Neural progenitor cell (in vitro differentiated cells): Measurements from ENCODE around the gene TNK2. TPM values are rescaled to one million over a fixed set of nuclear protein-coding genes. Genes with fewer than 3 reads are reported as not detected.
"Not testable (repeated sequence)": the region's sequence is repeated elsewhere in the genome, so short reads cannot be mapped to it uniquely, and the experiment has no call there.

Experiments
- DNase-seq: peaks from one replicate; pipeline ENCODE4 v3.0.0-alpha.2; 2016; ENCODE audit warnings: low spot score
- H2AFZ ChIP-seq: fragments of 200-600 bp; sonication (generic); replicated peaks from 2 replicates; pipeline ENCODE4 v1.6.1; 2016; ENCODE audit warnings: antibody characterized with exemption
- H3F3A ChIP-seq: fragments of 200-600 bp; sonication (generic); 2 replicates; pipeline ENCODE4 v1.6.1; 2016; ENCODE audit warnings: antibody characterized with exemption, low read depth
- H3K27ac ChIP-seq: fragments of 200-600 bp; sonication (generic); 2 replicates; pipeline ENCODE4 v1.5.1; 2016; ENCODE audit warnings: mild to moderate bottlenecking
- H3K27me3 ChIP-seq: fragments of 200-600 bp; sonication (generic); 2 replicates; pipeline ENCODE4 v1.6.1; 2016; ENCODE audit warnings: mild to moderate bottlenecking, moderate library complexity
- H3K36me3 ChIP-seq: fragments of 200-600 bp; sonication (generic); 2 replicates; pipeline ENCODE4 v1.5.1; 2016
- H3K4me1 ChIP-seq: fragments of 200-600 bp; sonication (generic); 2 replicates; pipeline ENCODE4 v1.6.1; 2016; ENCODE audit warnings: mixed run types
- H3K4me2 ChIP-seq: fragments of 200-600 bp; sonication (generic); 2 replicates; pipeline ENCODE4 v1.6.1; 2016
- H3K4me3 ChIP-seq: fragments of 200-600 bp; sonication (generic); 2 replicates; pipeline ENCODE4 v1.5.1; 2016
- H3K79me2 ChIP-seq: fragments of 200-600 bp; sonication (generic); 2 replicates; pipeline ENCODE4 v1.6.1; 2016; ENCODE audit warnings: low read depth
- H3K9ac ChIP-seq: fragments of 200-600 bp; sonication (generic); 2 replicates; pipeline ENCODE4 v1.6.1; 2016
- H3K9me3 ChIP-seq: fragments of 200-600 bp; sonication (generic); 2 replicates; pipeline ENCODE4 v1.5.1; 2016; ENCODE audit warnings: low read depth
- H4K20me1 ChIP-seq: fragments of 200-600 bp; sonication (generic); 2 replicates; pipeline ENCODE4 v1.6.1; 2016; ENCODE audit warnings: low read depth
- H3K27ac Mint-ChIP-seq: 3 replicates; pipeline ENCODE4 v1.8.0; 2021; ENCODE audit warnings: mixed read lengths
- H3K27me3 Mint-ChIP-seq: 2 replicates; pipeline ENCODE4 v1.8.0; 2022; ENCODE audit warnings: low read depth, mild to moderate bottlenecking, inconsistent platforms, moderate library complexity, mixed read lengths; ENCODE audit not compliant: insufficient read depth
- H3K36me3 Mint-ChIP-seq: 3 replicates; pipeline ENCODE4 v1.8.0; 2021; ENCODE audit warnings: mixed read lengths
- H3K4me1 Mint-ChIP-seq: 3 replicates; pipeline ENCODE4 v1.8.0; 2021; ENCODE audit warnings: mixed read lengths
- H3K4me3 Mint-ChIP-seq: 3 replicates; pipeline ENCODE4 v1.8.0; 2021; ENCODE audit warnings: mild to moderate bottlenecking, moderate library complexity, mixed read lengths
- H3K9me3 Mint-ChIP-seq: 3 replicates; pipeline ENCODE4 v1.8.0; 2020; ENCODE audit warnings: mixed read lengths
- CTCF ChIP-seq: fragments of 200-600 bp; sonication (generic); IDR thresholded peaks from 2 replicates; pipeline ENCODE4 v1.5.1; 2017; ENCODE audit warnings: antibody characterized with exemption, mild to moderate bottlenecking
- EZH2 ChIP-seq: fragments of 200-600 bp; sonication (generic); IDR thresholded peaks from 2 replicates; pipeline ENCODE4 v1.6.1; 2017; ENCODE audit warnings: antibody characterized with exemption, mild to moderate bottlenecking, moderate library complexity
- EZH2phosphoT487 ChIP-seq: fragments of 200-600 bp; sonication (generic); IDR thresholded peaks from 2 replicates; pipeline ENCODE4 v1.6.1; 2017; ENCODE audit warnings: antibody characterized with exemption
- total RNA-seq: library from RNA; depleted of rRNA; stranded (reverse); fragments of >200 nt; gene quantifications from 2 replicates; pipeline ENCODE4 v1.2.3, GENCODE V29; 2015; ENCODE audit warnings: low replicate concordance

TNK2 gene
- total RNA-seq, 1 donor from 2014 or later = 5.4 TPM

- H3K36me3 Mint-ChIP-seq = peaks cover 4% of the 10 kb centered on the region
- Histone ChIP-seq H3K9me3 (no peaks in the 10 kb centered on the region), H3K4me1 (peaks cover 11% of the 10 kb centered on the region), H3K4me3 (no peak overlapping the region), H4K20me1 (peaks cover 56% of the 10 kb centered on the region), H3K27ac (no peak overlapping the region), H3F3A (peaks cover 6% of the 10 kb centered on the region), H2AFZ (no peak overlapping the region), H3K4me2 (no peak overlapping the region), H3K9ac (no peak overlapping the region), H3K27me3 (peaks cover 14% of the 10 kb centered on the region), H3K36me3 (no peaks in the 10 kb centered on the region), H3K79me2 (peaks cover 88% of the 10 kb centered on the region)
- no peaks in the 10 kb centered on the region for H3K9me3 Mint-ChIP-seq
- TF ChIP-seq EZH2 (no peak), CTCF (no peak), EZH2phosphoT487 (no peak)
- H3K4me1 Mint-ChIP-seq = peaks cover 32% of the 10 kb centered on the region
- no peak overlapping the region for H3K4me3 Mint-ChIP-seq
- H3K27ac Mint-ChIP-seq = no peak overlapping the region
- no peak for DNase-seq
- H3K27me3 Mint-ChIP-seq = peaks cover 8% of the 10 kb centered on the region
Measured at GRCh38 chr3:195903950-195904290, 4.4 kb downstream of the TNK2 start.

DNA sequence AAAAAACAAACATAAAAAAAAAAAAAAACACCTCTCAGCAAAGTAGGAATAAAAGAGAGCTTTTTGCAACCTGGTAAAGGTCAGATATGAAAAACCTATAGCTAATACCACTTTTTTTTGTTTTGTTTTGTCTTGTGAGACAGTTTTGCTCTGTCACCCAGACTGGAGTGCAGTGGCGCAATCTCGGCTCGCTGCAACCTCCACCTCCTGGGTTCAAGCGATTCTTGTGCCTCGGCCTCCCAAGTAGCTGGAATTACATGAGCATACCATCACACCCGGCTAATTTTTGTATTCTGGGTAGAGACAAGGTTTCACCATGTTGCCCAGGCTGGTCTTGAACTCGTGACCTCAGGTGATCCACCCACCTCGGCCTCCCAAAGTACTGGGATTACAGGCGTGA, 5.7 kb downstream of the TNK2 start:
- H2AFZ ChIP-seq, H3K27ac ChIP-seq, H3K4me1 ChIP-seq, H3K9me3 ChIP-seq, H3K36me3 ChIP-seq, H3K36me3 Mint-ChIP-seq, DNase-seq, H3K27me3 Mint-ChIP-seq, H3K9me3 Mint-ChIP-seq, H3K27me3 ChIP-seq, H3K4me3 Mint-ChIP-seq, H3K4me2 ChIP-seq, H3K27ac Mint-ChIP-seq, H3K4me3 ChIP-seq, H3K9ac ChIP-seq, H3F3A ChIP-seq: not testable (repeated sequence)
- H4K20me1 ChIP-seq = peaks cover 52% of the 10 kb centered on the region
- peaks cover 33% of the 10 kb centered on the region for H3K4me1 Mint-ChIP-seq
- H3K79me2 ChIP-seq = peaks cover 84% of the 10 kb centered on the region

DNA sequence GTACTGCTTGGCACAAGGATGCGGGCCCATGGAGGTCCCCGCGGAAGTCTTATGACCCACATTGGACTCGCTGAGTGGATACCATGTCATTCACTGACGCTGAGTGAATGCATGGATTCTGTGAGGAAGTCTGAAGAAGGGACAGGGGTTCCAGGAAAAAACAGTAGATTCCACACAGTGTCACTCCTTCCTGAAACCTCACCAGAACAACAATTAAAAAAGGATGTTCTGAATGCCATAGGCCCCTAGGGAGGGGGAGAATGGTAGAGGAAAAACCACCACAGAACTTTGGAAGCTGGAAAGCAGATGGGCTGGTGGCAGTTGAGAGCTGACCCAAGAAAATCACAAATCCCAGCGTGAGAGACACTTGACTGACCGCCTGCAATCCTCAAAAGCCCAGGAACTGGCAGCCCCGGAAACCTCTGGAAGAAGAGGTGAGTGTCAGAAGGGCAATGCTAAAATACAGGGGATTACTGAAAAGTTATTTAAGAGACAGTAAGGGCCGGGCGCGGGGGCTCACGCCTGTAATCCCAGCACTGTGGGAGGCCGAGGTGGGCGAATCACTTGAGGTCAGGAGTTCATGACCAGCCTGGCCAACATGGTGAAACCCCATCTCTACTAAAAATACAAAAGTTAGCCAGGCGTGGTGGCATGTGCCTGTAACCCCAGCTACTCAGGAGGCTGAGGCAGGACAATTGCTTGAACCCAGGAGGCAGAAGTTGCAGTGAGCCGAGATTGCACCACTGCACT, 6.3 kb downstream of the TNK2 start:
- H3K27ac ChIP-seq = not testable (repeated sequence)

DNA sequence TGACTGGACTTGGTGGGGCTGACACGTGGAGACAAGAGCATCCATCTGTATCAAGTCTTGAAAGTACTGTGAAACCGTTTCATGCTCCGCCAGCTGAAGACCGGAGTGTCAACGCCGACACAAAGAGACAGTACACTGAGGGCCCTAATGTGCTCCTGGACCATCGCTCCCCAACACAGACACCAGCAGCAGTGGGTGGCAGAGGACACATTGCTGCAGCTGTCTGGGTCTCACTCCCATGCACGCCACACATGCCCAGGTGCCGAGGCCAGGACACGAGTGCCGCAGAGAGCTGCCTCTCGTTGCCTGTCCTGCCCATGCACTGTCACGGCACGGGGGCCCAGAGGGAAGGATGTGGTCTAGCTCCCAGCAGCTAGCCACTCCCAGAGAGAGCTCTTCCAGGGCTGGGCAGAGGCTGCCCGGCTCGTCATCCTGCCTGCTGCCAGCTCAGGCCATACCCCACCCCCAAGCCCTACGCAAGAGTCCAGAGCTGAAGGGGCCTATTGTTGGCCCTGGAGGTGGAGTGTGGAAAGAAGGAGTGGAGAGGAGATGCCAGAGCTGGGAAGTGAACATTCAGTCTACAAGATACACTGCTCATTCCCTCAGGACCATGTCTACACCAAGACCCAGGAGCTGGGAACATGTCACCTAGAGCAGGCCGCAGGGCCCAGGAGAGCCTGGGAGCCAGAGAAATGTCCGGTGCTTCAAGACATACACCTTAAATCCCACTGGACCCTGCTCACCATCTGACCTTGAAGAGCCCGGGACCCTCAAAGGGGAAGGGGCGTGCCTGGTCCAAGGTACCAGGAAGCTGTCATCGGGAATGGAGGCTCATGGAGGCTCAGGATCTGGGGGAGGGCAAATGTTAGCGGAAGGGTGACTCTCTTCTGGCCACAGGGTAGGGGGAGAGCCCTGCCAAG, 7.7 kb downstream of the TNK2 start:
- Histone ChIP-seq H3K9me3 (no peaks in the 10 kb centered on the region), H3K79me2 (peaks cover 65% of the 10 kb centered on the region), H3K4me1 (peaks cover 15% of the 10 kb centered on the region), H3K4me3 (no peak overlapping the region), H3K9ac (no peak overlapping the region), H3F3A (peaks cover 23% of the 10 kb centered on the region), H3K4me2 (no peak overlapping the region), H4K20me1 (peaks cover 47% of the 10 kb centered on the region), H3K27ac (no peak overlapping the region), H3K27me3 (no peaks in the 10 kb centered on the region), H3K36me3 (no peaks in the 10 kb centered on the region), H2AFZ (no peak overlapping the region)
- H3K9me3 Mint-ChIP-seq = no peaks in the 10 kb centered on the region
- H3K27ac Mint-ChIP-seq = no peak overlapping the region
- H3K36me3 Mint-ChIP-seq = no peaks in the 10 kb centered on the region
- H3K27me3 Mint-ChIP-seq = peaks cover 7% of the 10 kb centered on the region
- no peak overlapping the region for H3K4me3 Mint-ChIP-seq
- no peak for DNase-seq
- no peak for TF ChIP-seq CTCF
- no peak for TF ChIP-seq EZH2
- TF ChIP-seq EZH2phosphoT487 = no peak
- H3K4me1 Mint-ChIP-seq = peaks cover 35% of the 10 kb centered on the region

More for the DNA sequence above, 6.3 kb downstream of the TNK2 start:
- not testable (repeated sequence) for H3K9me3 ChIP-seq, H3K9ac ChIP-seq, H3K4me2 ChIP-seq, DNase-seq, H3K4me1 ChIP-seq, H3K4me3 ChIP-seq, H3K36me3 Mint-ChIP-seq, H3K36me3 ChIP-seq, H3K27me3 ChIP-seq, H3K27me3 Mint-ChIP-seq, H3K27ac Mint-ChIP-seq, H3K9me3 Mint-ChIP-seq, H2AFZ ChIP-seq
- H3F3A ChIP-seq = peaks cover 11% of the 10 kb centered on the region
- peaks cover 36% of the 10 kb centered on the region for H3K4me1 Mint-ChIP-seq
- peaks cover 49% of the 10 kb centered on the region for H4K20me1 ChIP-seq
- peak overlapping the region; percentile 10 for H3K4me3 Mint-ChIP-seq
- peaks cover 78% of the 10 kb centered on the region for H3K79me2 ChIP-seq
